GM23248 (cell line): ENCODE measurements around the gene PTP4A2.

Experiments
- EZH2 ChIP-seq: fragments of 200-600 bp; sonication (generic); IDR thresholded peaks from 2 replicates; pipeline ENCODE4 v1.6.1; 2018; ENCODE audit warnings: antibody characterized with exemption, mild to moderate bottlenecking; ENCODE audit not compliant: insufficient read depth, poor library complexity, severe bottlenecking
- EZH2phosphoT487 ChIP-seq: fragments of 200-600 bp; sonication (generic); IDR thresholded peaks from 2 replicates; pipeline ENCODE4 v1.6.1; 2018; ENCODE audit warnings: antibody characterized with exemption, moderate library complexity, mild to moderate bottlenecking, low read depth; ENCODE audit not compliant: insufficient read depth

GRCh38 chr1:31902510-31902860 lies 35.7 kb downstream of the PTP4A2 start:
- no peak for TF ChIP-seq EZH2phosphoT487
- TF ChIP-seq EZH2 = no peak
